HAP-1 (cell line): ENCODE measurements around the gene MLYCD.

Experiments used
- DNase-seq, 2 experiments: peaks; one replicate each; pipeline ENCODE4 v3.0.0-alpha.2; 2016 to 2020; ENCODE audit warnings: low spot score in 2 of 2
- H3K27me3 ChIP-seq: fragments of 250-450 bp; sonication (Bioruptor Pico); 2 replicates; pipeline ENCODE4 v1.5.1; 2020; ENCODE audit warnings: low read depth, mild to moderate bottlenecking, moderate library complexity
- H3K36me3 ChIP-seq: fragments of 250-450 bp; sonication (Bioruptor Pico); replicated peaks from 2 replicates; pipeline ENCODE4 v1.5.1; 2020; ENCODE audit warnings: mild to moderate bottlenecking
- H3K4me1 ChIP-seq: fragments of 250-450 bp; sonication (Bioruptor Pico); 2 replicates; pipeline ENCODE4 v1.5.1; 2020; ENCODE audit warnings: mild to moderate bottlenecking
- H3K4me3 ChIP-seq: fragments of 250-450 bp; sonication (Bioruptor Pico); 2 replicates; pipeline ENCODE4 v1.5.1; 2020; ENCODE audit warnings: mild to moderate bottlenecking, moderate library complexity
- H3K9me3 ChIP-seq: fragments of 250-450 bp; sonication (Bioruptor Pico); 2 replicates; pipeline ENCODE4 v1.5.1; 2020; ENCODE audit warnings: mild to moderate bottlenecking, moderate library complexity
- in situ Hi-C: fragments of 300-500 bp; cut with MboI; formaldehyde crosslinking; loops from 3 replicates; pipeline ENCODE4 v1.14.3; 2020; ENCODE audit warnings: low sequenced_read_pairs, inconsistent platforms, mixed read lengths

Gene MLYCD

DNA sequence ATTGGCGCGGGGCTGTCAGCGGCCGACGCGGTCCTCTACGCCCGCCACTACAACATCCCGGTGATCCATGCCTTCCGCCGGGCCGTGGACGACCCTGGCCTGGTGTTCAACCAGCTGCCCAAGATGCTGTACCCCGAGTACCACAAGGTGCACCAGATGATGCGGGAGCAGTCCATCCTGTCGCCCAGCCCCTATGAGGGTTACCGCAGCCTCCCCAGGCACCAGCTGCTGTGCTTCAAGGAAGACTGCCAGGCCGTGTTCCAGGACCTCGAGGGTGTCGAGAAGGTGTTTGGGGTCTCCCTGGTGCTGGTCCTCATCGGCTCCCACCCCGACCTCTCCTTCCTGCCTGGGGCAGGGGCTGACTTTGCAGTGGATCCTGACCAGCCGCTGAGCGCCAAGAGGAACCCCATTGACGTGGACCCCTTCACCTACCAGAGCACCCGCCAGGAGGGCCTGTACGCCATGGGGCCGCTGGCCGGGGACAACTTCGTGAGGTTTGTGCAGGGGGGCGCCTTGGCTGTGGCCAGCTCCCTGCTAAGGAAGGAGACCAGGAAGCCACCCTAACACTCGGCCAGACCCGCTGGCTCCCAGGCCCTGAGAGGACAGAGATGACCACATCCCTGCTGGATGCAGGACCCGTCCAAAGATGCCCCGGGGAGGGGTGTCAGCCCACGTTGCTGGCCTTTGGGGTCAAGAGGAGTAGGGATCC is 66.7 kb downstream of the MLYCD start:
- Histone ChIP-seq H3K27me3 (no peaks in the 10 kb centered on the region), H3K36me3 (no peaks in the 10 kb centered on the region; the same call in 1 of the 2 replicates), H3K4me3 (no peak overlapping the region), H3K4me1 (no peaks in the 10 kb centered on the region), H3K9me3 (no peaks in the 10 kb centered on the region)
- DNase-seq = no peak
- in situ Hi-C loops = loop anchor here (10.0 kb wide), 1 partner anchor 519 kb away; no protein-coding TSS in a partner anchor

GRCh38 chr16:83966153-83966696 is 67.3 kb downstream of the MLYCD start:
- no peaks in the 10 kb centered on the region for H3K27me3 ChIP-seq
- H3K36me3 ChIP-seq = no peaks in the 10 kb centered on the region; the same call in 1 of the 2 replicates
- DNase-seq = no peak
- H3K4me1 ChIP-seq = no peaks in the 10 kb centered on the region
- H3K4me3 ChIP-seq = no peak overlapping the region
- H3K9me3 ChIP-seq = no peaks in the 10 kb centered on the region
- in situ Hi-C loops = loop anchor here (10.0 kb wide), 1 partner anchor 519 kb away; no protein-coding TSS in a partner anchor

DNA sequence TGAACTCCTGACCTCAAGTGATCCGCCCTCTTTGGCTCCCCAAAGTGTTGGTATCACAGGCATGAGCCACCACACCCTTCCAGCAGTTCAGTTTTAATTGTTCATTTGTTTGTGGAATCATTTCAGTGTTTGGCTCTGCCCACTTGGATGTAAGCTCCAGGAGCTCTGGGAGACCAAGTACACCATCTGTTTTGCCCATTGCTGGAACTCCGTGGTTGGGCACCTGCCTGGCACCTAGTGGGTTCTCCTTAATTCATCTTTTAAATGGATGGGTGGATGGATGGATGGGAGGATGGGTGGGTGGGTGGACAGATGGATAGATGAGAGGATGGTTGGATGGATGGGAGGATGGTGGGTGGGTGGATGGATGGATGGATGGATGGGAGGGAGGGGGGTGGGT is 68.2 kb downstream of the MLYCD start:
- H3K36me3 ChIP-seq = no peaks in the 10 kb centered on the region; the same call in 1 of the 2 replicates
- in situ Hi-C loops = loop anchor here (10.0 kb wide), 1 partner anchor 518 kb away; no protein-coding TSS in a partner anchor
- DNase-seq = no peak
- H3K4me3 ChIP-seq = no peak overlapping the region
- H3K27me3 ChIP-seq = no peaks in the 10 kb centered on the region
- H3K9me3 ChIP-seq = no peaks in the 10 kb centered on the region
- no peaks in the 10 kb centered on the region for H3K4me1 ChIP-seq

DNA sequence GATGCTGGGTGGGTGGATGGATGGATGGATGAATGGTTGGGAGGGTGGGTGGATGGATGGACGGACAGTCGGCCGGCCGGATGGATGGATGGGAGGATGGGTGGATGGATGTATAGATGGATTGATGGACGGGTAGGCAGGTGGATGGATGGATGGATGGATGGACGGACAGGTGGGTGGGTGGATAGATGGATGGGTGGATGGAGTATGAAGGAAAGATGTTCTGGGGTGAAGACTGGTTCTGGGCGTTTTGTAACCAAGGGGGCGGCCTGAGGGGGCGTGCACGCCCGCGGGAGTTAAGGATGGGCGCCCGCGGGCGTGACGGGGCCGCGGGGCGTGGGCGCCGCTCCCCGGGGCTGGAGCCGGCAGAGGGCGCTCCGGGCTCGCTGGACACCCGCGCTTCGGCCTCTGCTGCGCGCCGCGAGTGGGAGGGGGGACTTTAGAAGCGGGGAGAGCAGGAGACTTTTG is 69.0 kb downstream of the MLYCD start, which contains the start of gene NECAB2:
TSS of gene NECAB2 (plus strand) at position 407 of the 468 bp plus-strand sequence. CDS start 405 bp downstream, outside the sequence.
- DNase-seq = peak in 1 of 2 experiments; percentile 76
- in situ Hi-C loops = loop anchor here (10.0 kb wide), 1 partner anchor 517 kb away; no protein-coding TSS in a partner anchor
- H3K4me1 ChIP-seq = no peaks in the 10 kb centered on the region

GRCh38 chr16:83968306-83968851 is 69.5 kb downstream of the MLYCD start:
- Histone ChIP-seq H3K27me3 (no peaks in the 10 kb centered on the region), H3K9me3 (no peaks in the 10 kb centered on the region), H3K36me3 (no peaks in the 10 kb centered on the region; the same call in 1 of the 2 replicates), H3K4me3 (peak overlapping the region; percentile 16), H3K4me1 (no peaks in the 10 kb centered on the region)
- DNase-seq = no peak
- in situ Hi-C loops = loop anchor here (10.0 kb wide), 1 partner anchor 516 kb away; no protein-coding TSS in a partner anchor

More for the DNA sequence above, 69.0 kb downstream of the MLYCD start, which contains the start of gene NECAB2:
- H3K4me3 ChIP-seq = peak within 1 kb of the TSS; percentile 16
- H3K36me3 ChIP-seq = no peaks in the 10 kb centered on the region; the same call in 1 of the 2 replicates
- H3K27me3 ChIP-seq = no peaks in the 10 kb centered on the region
- no peaks in the 10 kb centered on the region for H3K9me3 ChIP-seq

DNA sequence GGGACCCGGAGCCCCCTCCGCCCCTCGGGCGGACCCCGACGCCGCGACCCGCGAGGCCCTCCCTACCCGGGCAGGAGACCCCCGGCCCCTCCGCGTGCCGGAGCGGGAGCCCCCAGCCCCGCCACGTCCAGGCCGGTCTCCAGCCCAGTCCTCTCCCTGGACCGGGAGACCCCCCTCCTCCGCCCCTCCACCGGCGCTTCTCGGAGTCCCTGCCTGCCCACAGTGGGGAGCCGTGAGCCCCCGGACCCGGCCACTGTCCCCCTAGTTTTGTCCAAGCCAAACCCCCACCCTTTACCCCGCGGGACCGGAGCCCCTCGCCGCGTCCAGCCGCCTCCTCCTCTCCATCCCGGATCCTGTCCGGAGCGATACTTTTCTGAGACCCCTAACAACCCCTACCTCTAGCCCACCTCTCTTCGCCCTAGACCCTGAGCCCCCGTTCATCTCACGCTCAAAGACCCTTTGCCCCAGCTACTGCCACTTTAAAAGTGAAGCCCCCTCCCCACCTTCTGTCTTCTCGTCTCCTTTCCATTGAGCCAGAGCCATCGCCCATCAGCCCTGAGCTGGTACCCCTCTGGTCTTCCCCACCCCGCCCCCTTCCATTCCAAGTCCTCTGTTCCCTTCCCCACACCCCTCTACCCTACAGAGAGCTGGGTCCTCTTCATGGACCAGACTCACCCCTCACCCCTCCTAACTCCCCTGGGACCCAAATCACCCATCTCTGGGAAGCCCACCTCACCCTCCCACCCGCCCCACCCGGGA is 70.2 kb downstream of the MLYCD start:
- in situ Hi-C loops = loop anchor here (10.0 kb wide), 1 partner anchor 516 kb away; no protein-coding TSS in a partner anchor
- Histone ChIP-seq H3K4me1 (no peaks in the 10 kb centered on the region), H3K27me3 (no peaks in the 10 kb centered on the region), H3K36me3 (no peaks in the 10 kb centered on the region), H3K4me3 (peak overlapping the region; percentile 6; the same call in 1 of the 2 replicates), H3K9me3 (no peaks in the 10 kb centered on the region)
- DNase-seq = no peak

DNA sequence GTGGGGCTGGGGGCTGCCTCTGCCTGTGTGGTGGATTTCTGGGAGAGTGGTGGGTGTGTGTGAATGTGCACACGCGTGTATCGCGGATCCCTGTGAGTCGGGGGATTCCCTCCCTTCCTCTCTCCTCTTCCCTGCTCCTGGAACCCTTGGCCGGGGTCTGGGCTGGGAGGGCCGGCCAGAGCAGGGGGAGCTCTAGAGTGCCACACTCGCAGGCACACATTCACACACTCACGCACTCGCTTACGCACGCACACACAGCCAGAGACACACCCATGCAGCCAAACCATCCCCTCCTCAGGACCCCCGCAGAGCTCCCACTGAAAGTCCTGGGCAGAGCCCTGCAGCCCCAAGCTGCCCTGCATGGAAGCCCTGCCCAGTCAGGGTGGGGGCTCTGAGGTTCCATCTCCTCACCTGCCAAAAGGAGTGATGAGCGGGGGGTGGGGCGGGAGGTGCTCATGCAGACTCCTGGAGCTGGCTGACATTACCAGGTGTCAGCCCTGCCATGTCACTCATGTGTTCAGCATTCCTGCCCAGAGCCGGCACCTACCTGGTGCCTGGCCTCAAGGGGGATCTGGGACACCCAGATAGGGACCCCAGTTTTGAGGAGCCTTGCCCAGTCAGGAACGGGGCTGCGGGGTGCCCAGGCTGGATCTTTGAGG is 71.0 kb downstream of the MLYCD start:
- no peak overlapping the region for H3K4me3 ChIP-seq
- no peak for DNase-seq
- in situ Hi-C loops = loop anchor here (10.0 kb wide), 2 partner anchors 75 to 515 kb away; partner anchors contain the start of gene SLC38A8
- no peaks in the 10 kb centered on the region for H3K27me3 ChIP-seq
- H3K4me1 ChIP-seq = no peaks in the 10 kb centered on the region
- no peaks in the 10 kb centered on the region for H3K9me3 ChIP-seq
- no peaks in the 10 kb centered on the region for H3K36me3 ChIP-seq

DNA sequence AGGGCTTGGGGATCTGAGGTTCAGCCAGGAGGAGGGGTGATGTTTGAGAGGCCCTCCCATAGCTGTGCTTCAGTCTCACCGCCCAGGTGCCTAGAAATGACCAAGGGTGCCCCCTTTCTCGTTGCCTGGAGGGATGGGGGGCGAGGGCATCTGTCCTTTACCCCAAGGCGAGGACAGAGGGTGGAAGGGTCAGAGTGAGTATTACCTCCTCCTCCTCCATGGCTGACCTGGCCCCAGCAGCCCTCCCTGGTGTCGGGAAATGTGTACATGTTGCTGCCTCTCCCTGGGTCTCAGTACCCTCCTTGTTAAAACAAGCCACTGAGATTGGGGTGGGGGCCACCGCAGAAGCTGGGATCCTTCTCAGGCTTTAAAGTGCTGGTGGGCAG is 71.5 kb downstream of the MLYCD start:
- Histone ChIP-seq H3K4me1 (no peaks in the 10 kb centered on the region), H3K9me3 (no peaks in the 10 kb centered on the region), H3K4me3 (no peak overlapping the region), H3K27me3 (no peaks in the 10 kb centered on the region), H3K36me3 (no peaks in the 10 kb centered on the region)
- DNase-seq = no peak
- in situ Hi-C loops = loop anchor here (10.0 kb wide), 1 partner anchor 74 kb away; the partner anchor contains the start of gene SLC38A8

GRCh38 chr16:83971165-83972130 is 72.5 kb downstream of the MLYCD start:
- Histone ChIP-seq H3K27me3 (no peaks in the 10 kb centered on the region), H3K9me3 (no peaks in the 10 kb centered on the region), H3K4me1 (no peaks in the 10 kb centered on the region), H3K36me3 (no peaks in the 10 kb centered on the region), H3K4me3 (no peak overlapping the region)
- in situ Hi-C loops = loop anchor here (10.0 kb wide), 1 partner anchor 73 kb away; the partner anchor contains the start of gene SLC38A8
- no peak for DNase-seq

DNA sequence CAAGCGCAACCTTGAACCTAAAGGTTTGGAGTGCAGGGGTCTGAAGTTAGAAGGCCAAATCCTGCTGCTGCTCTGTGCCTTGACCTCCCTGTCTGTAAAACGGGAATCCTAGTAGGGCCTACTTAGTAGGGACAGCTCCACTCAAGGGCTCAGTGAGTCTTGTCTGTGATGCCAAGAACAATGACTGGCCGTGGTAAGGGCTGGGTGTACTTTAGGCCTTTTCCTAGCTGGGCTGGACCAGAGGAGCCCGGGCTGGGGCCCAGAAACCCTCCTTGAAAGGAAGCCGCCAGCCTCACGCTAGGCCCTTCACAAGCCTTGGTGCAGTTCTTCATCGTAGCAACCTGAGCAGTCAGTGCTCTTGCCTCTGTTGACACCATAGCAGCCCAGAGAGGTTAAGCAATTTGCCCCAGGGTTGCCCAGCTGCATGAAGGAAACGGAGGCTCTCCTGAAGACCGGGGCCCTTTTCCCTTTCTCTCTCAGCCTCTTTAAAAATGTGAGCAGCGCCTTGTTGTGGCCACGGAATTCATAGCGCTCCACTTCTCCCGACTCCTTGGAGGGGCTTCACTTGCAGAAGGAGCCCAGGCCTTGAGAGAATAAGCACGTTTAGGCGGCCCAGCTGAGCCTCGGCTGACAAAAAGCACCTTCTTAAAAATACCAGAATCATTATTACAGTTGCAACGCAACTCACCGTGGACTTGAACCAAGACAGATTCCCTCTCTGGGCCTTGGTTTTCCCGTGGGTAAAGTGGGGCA is 73.5 kb downstream of the MLYCD start:
- no peaks in the 10 kb centered on the region for H3K27me3 ChIP-seq
- no peaks in the 10 kb centered on the region for H3K36me3 ChIP-seq
- in situ Hi-C loops = loop anchor here (10.0 kb wide), 1 partner anchor 72 kb away; the partner anchor contains the start of gene SLC38A8
- H3K9me3 ChIP-seq = no peaks in the 10 kb centered on the region; the same call in 1 of the 2 replicates
- no peak for DNase-seq
- no peaks in the 10 kb centered on the region for H3K4me1 ChIP-seq
- no peak overlapping the region for H3K4me3 ChIP-seq

- Histone ChIP-seq H3K27me3 (no peaks in the 10 kb centered on the region), H3K4me3 (no peak overlapping the region)
- in situ Hi-C loops = loop anchor here (10.0 kb wide), 1 partner anchor 72 kb away; the partner anchor contains the start of gene SLC38A8
Measured at GRCh38 chr16:83973077-83973476, 74.2 kb downstream of the MLYCD start.

More at GRCh38 chr16:83973077-83973476, 74.2 kb downstream of the MLYCD start:
- no peak for DNase-seq
- no peaks in the 10 kb centered on the region; the same call in 1 of the 2 replicates for H3K9me3 ChIP-seq
- H3K4me1 ChIP-seq = no peaks in the 10 kb centered on the region
- no peaks in the 10 kb centered on the region for H3K36me3 ChIP-seq
